Keratinocyte (primary cell): ENCODE data around the gene OSBPL8. TPM values are rescaled to one million over a fixed set of nuclear protein-coding genes. Genes with fewer than 3 reads are reported as not detected.
"Not testable (repeated sequence)": the region's sequence is repeated elsewhere in the genome, so short reads cannot be mapped to it uniquely, and the experiment has no call there.

Source experiments
- DNase-seq: peaks from one replicate; pipeline ENCODE4 v3.0.0-alpha.2; 2011; ENCODE audit warnings: low read depth, missing footprints, low spot score
- FAIRE-seq: peaks from 2 replicates; lab custom pipeline; 2011; peaks lifted over from hg19 to GRCh38; lab: Jason Lieb, UNC
- H2AFZ ChIP-seq: 2 replicates; pipeline ENCODE4 v1.6.0; 2012; ENCODE audit warnings: low read length, control low read depth, inconsistent platforms; ENCODE audit not compliant: control insufficient read depth
- H3K27ac ChIP-seq: 2 replicates; pipeline ENCODE4 v1.5.1; 2011; ENCODE audit warnings: low read length; ENCODE audit not compliant: control insufficient read depth, insufficient read depth
- H3K27me3 ChIP-seq: 3 replicates; pipeline ENCODE4 v1.6.0; 2011; ENCODE audit warnings: low read length; ENCODE audit not compliant: control insufficient read depth, insufficient read depth; ENCODE audit errors: extremely low read depth
- H3K36me3 ChIP-seq, 2 experiments: 2 replicates in 1 of 2; 3 replicates in 1 of 2; pipeline ENCODE4 v1.5.1; 2011; ENCODE audit warnings: low read length in 2 of 2, mild to moderate bottlenecking in 1 of 2; ENCODE audit not compliant: control insufficient read depth in 2 of 2, insufficient read depth in 2 of 2; ENCODE audit errors: extremely low read depth in 1 of 2
- H3K4me1 ChIP-seq: 3 replicates; pipeline ENCODE4 v1.5.1; 2011; ENCODE audit warnings: low read length; ENCODE audit not compliant: control insufficient read depth, insufficient read depth; ENCODE audit errors: extremely low read depth
- H3K4me2 ChIP-seq: 3 replicates; pipeline ENCODE4 v1.6.0; 2011; ENCODE audit warnings: low read depth, low read length; ENCODE audit not compliant: control insufficient read depth, insufficient read depth; ENCODE audit errors: extremely low read depth
- H3K4me3 ChIP-seq, 3 experiments: fragments of 200-600 bp in 1 of 3; sonication (generic) in 1 of 3; 2 replicates in 2 of 3; 3 replicates in 1 of 3; pipeline ENCODE4 v1.5.1; 2011 to 2016; ENCODE audit warnings: low read length in 3 of 3, mild to moderate bottlenecking in 3 of 3, control low read depth in 2 of 3, inconsistent platforms in 1 of 3, low read depth in 1 of 3, mixed read lengths in 1 of 3, mixed run types in 1 of 3, moderate library complexity in 1 of 3; ENCODE audit not compliant: control insufficient read depth in 2 of 3, insufficient read depth in 2 of 3; ENCODE audit errors: extremely low read depth in 1 of 3
- H3K79me2 ChIP-seq: 2 replicates; pipeline ENCODE4 v1.6.0; 2012; ENCODE audit warnings: low read length; ENCODE audit not compliant: control insufficient read depth, insufficient read depth
- H3K9ac ChIP-seq: 3 replicates; pipeline ENCODE4 v1.6.0; 2011; ENCODE audit warnings: low read length; ENCODE audit not compliant: control insufficient read depth, insufficient read depth; ENCODE audit errors: extremely low read depth
- H3K9me1 ChIP-seq: 3 replicates; pipeline ENCODE4 v1.6.0; 2011; ENCODE audit warnings: low read length; ENCODE audit not compliant: control insufficient read depth, insufficient read depth; ENCODE audit errors: extremely low read depth
- H3K9me3 ChIP-seq: 2 replicates; pipeline ENCODE4 v1.5.1; 2012; ENCODE audit warnings: low read depth, low read length; ENCODE audit not compliant: control insufficient read depth
- H4K20me1 ChIP-seq: 3 replicates; pipeline ENCODE4 v1.6.0; 2011; ENCODE audit warnings: low read length; ENCODE audit not compliant: control insufficient read depth, insufficient read depth; ENCODE audit errors: extremely low read depth
- CTCF ChIP-seq, 3 experiments: IDR thresholded peaks in 1 of 3; conservative IDR thresholded peaks in 1 of 3; optimal IDR thresholded peaks in 1 of 3; 2 replicates in 2 of 3; 3 replicates in 1 of 3; pipeline versions ENCODE3 to v1.5.1; 2011; ENCODE audit warnings: low read length in 3 of 3, mild to moderate bottlenecking in 3 of 3, moderate library complexity in 2 of 3, control low read depth in 1 of 3, inconsistent platforms in 1 of 3; ENCODE audit not compliant: insufficient read depth in 2 of 3; ENCODE audit errors: extremely low read depth in 1 of 3
- EZH2 ChIP-seq: IDR thresholded peaks from one replicate; pipeline ENCODE4 v1.6.1; 2012; ENCODE audit warnings: inconsistent platforms, mild to moderate bottlenecking, low read length, moderate library complexity
- dilution Hi-C: fragments of 300-500 bp; cut with MboI; formaldehyde crosslinking; loops from one replicate; pipeline ENCODE4 v1.7.0; 2020; ENCODE audit warnings: low sequenced_read_pairs; ENCODE audit not compliant: extremely low pct_ligation_motif_present
- polyA plus RNA-seq, 5 experiments: library from polyadenylated mRNA; depleted of rRNA in 3 of 5; stranded (reverse) in 3 of 5; stranded (forward) in 1 of 5; unstranded in 1 of 5; fragments of >200 nt; gene quantifications; 1 replicate in 1 of 5; 2 replicates in 3 of 5; 3 replicates in 1 of 5; pipeline versions ENCODE4 v1.2.1 to v1.2.3, GENCODE V29; 2011 to 2012; ENCODE audit warnings: missing spikeins in 2 of 5, low read depth in 1 of 5, low replicate concordance in 1 of 5

The OSBPL8 gene
- polyA plus RNA-seq, 1 donor (not counting 4 experiments of a cell fraction or from before 2014, with no cell fraction given): 33.7 TPM

- DNase-seq: no peak
- no peaks in the 10 kb centered on the region for H3K9me3 ChIP-seq
- no peaks in the 10 kb centered on the region for H4K20me1 ChIP-seq
- no peak overlapping the region for H3K4me3 ChIP-seq
- H2AFZ ChIP-seq: no peak overlapping the region
- dilution Hi-C loops: no loop called here
- no peak overlapping the region for H3K4me2 ChIP-seq
- H3K9me1 ChIP-seq: no peaks in the 10 kb centered on the region
- no peak for TF ChIP-seq CTCF (optimal IDR thresholded peaks at IDR 0.05 in 1 of 3, IDR thresholded peaks at IDR 0.05 in 1 of 3, conservative IDR thresholded peaks at IDR 0.05 in 1 of 3; ENCODE audit: extremely low read depth in 1 of 3, insufficient read depth in 2 of 3, low read length in 3 of 3)
- TF ChIP-seq EZH2: no peak
- no peak overlapping the region for H3K27ac ChIP-seq
- H3K9ac ChIP-seq: no peak overlapping the region
- no peak for FAIRE-seq
- H3K4me1 ChIP-seq: no peaks in the 10 kb centered on the region
- H3K36me3 ChIP-seq: peaks cover 8 to 10% of the 10 kb centered on the region in 2 experiments
- no peaks in the 10 kb centered on the region for H3K79me2 ChIP-seq
- no peaks in the 10 kb centered on the region for H3K27me3 ChIP-seq
Measured at GRCh38 chr12:76366163-76366562, 193.4 kb downstream of the OSBPL8 start.

GRCh38 chr12:76364131-76364530, 195.4 kb downstream of the OSBPL8 start:
- H3K4me1 ChIP-seq, H3K9ac ChIP-seq, FAIRE-seq, H3K27ac ChIP-seq, H3K9me1 ChIP-seq, H4K20me1 ChIP-seq, H2AFZ ChIP-seq, H3K4me2 ChIP-seq, H3K9me3 ChIP-seq, dilution Hi-C loops, H3K79me2 ChIP-seq, H3K27me3 ChIP-seq, DNase-seq, H3K4me3 ChIP-seq, H3K36me3 ChIP-seq: not testable (repeated sequence)

DNA sequence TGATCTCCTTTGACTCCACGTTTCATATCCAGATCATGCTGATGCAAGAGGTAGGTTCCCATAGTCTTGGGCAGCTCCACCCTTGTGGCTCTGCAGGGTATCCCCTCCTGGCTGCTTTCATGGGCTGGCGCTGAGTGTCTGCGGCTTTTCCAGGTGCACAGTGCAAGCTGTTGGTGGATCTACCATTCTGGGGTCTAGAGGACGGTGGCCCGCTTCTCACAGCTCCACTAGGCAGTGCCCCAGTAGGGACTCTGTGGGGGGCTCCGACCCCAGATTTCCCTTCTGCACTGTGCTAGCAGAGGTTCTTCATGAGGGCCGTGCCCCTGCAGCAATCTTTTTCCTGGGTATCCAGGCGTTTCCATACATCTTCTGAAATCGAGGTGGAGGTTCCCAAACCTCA, 199.3 kb downstream of the OSBPL8 start:
- Histone ChIP-seq H3K4me2 (no peak overlapping the region), H3K9me3 (no peaks in the 10 kb centered on the region), H3K4me1 (no peaks in the 10 kb centered on the region), H3K27me3 (no peaks in the 10 kb centered on the region), H3K9me1 (no peaks in the 10 kb centered on the region), H2AFZ (no peak overlapping the region), H3K79me2 (no peaks in the 10 kb centered on the region), H3K9ac (no peak overlapping the region), H3K27ac (no peak overlapping the region), H3K4me3 (no peak overlapping the region), H4K20me1 (no peaks in the 10 kb centered on the region), H3K36me3 (peaks cover 0 to 2% of the 10 kb centered on the region in 2 experiments)
- dilution Hi-C loops: no loop called here
- no peak for FAIRE-seq
- TF ChIP-seq EZH2 (no peak), CTCF (optimal IDR thresholded peaks at IDR 0.05 in 1 of 3, IDR thresholded peaks at IDR 0.05 in 1 of 3, conservative IDR thresholded peaks at IDR 0.05 in 1 of 3; ENCODE audit: extremely low read depth in 1 of 3, insufficient read depth in 2 of 3, low read length in 3 of 3) (no peak)
- DNase-seq: no peak
